Astrocyte of the hippocampus (primary cell): ENCODE measurements around the gene CTDNEP1.

Source experiments
- DNase-seq: peaks from one replicate; pipeline ENCODE4 v3.0.0; 2011; ENCODE audit warnings: low read depth, low spot score

Gene CTDNEP1

DNA sequence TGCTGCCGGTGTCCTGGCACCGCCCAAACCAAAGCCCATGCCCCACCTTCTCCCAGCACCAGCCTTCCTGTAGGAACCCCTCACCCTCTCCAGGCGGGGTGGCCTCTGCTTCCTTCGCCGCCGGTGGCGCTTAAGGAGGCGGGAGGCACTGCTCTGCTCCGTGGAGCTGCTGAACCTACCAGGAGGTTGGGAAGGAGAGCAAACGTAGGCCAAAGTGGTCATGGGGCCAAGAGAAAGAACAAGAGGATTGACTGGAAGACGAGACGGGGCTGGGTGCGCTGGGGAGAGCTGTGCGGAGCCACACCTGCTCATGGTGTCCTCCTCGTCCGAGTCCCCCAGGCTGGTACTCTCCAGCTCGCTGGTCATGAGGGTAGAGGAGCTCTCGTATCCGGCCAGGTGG lies 22.0 kb downstream of the CTDNEP1 start:
- no peak for DNase-seq

DNA sequence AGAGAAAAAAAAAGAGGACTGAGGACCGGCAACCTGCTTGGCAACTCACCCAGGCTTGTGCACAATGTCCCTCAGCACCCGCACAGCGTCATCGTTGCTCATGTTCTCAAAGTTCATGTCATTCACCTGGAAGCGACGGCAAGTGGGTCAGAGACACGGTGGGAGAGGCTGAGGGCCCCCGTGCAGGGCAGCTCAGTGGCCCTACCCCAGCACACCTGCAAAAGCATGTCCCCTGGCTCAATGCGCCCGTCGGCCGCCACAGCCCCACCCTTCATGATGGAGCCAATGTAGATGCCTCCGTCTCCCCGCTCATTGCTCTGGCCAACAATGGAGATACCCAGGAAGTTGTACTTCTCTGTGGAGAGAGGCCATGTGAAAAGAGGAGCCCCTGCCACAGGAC lies 22.6 kb downstream of the CTDNEP1 start:
- DNase-seq = no peak

DNA sequence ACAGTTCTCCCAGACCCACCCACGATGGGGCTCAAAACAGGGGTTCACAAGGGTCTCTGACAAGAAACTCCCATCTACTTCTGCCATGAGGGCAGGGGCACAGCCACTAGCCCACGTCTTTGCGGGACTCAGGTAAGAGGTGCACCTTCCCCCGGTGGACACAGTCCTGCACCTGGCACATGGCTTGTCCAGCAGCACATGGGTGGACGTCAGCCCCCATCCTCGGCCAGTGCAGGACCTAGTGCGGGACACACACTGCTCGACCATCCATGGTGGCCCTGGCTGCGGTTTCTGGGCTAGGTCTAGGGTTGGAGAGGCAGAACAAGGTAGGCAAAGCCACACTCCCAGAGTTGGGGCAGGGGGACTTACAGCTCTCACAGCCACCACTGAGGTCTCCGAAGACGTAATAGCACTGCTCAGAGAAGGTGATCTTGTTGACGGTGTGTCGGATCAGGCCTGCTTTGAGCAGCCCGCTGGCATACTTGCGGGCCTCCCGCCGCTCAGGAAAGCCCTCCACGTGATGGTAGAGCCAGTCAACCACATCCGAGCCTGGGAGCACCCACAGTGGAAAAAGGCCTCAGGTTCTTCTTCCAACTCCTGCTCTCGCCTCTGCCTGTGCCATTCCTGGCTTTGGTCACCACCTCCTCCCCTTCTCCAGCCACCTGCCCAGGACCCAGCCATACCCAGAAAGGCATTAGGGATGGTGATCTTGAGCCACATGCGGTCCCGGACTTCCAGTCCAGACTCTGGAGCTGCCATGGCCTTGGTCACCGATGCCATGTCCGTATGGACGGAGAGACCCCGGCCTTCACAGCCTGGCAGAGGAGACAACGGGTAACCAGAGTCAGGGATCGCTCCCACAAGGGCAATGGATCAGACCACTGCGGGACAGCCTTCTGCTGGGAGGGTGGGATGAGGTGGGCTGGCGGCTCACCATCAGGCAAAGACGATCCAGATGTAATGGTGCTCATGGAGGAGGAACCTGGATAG lies 24.5 kb downstream of the CTDNEP1 start:
- no peak for DNase-seq

DNA sequence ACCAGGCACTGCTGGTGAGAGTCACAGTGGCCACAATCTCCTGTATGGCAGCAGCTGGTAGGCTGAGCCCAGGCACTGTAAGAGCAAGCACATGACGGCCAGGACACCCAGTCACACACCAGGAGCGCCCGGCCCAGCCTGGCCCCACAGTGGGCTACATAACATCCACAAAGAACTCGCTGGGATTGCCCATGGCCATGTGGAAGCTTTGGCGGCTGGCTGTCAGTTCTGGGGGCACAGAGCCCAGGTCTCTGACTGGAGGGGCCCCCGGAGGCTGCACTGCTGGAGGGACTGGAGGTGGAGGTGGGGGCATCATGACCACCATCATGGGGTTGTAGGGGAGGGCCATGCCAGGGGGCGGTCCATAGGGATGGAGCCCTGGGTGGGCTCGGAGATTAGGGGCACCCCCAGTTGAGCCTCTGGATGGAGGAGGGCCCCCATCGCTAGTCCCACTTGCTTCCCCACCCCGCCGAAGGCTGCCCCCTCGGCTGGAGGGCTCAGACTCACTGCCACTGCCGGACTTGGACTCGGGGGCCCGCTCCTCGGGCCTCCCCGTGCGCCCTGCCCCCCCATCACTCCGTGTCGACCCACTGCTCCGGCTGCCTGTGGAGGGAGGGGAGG lies 25.7 kb downstream of the CTDNEP1 start:
- DNase-seq = no peak

DNA sequence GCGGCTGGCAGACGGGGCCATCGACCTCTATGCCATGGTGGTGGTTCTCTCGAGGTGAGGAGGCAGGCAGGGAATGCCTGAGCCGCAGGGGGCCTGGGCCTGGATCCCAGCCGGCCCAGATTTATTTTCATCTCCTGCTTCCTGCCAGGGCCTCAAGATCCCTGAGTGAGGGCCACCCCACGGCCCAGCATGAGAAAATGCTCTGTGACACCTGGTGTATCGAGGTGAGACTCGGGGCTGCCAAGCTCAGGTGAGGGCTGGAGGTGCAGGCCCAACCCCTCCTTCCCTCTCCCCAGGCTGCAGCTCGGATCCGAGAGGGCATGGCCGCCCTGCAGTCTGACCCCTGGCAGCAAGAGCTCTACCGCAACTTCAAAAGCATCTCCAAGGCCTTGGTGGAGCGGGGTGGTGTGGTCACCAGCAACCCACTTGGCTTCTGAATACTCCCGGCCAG lies 26.8 kb downstream of the CTDNEP1 start:
- no peak for DNase-seq

DNA sequence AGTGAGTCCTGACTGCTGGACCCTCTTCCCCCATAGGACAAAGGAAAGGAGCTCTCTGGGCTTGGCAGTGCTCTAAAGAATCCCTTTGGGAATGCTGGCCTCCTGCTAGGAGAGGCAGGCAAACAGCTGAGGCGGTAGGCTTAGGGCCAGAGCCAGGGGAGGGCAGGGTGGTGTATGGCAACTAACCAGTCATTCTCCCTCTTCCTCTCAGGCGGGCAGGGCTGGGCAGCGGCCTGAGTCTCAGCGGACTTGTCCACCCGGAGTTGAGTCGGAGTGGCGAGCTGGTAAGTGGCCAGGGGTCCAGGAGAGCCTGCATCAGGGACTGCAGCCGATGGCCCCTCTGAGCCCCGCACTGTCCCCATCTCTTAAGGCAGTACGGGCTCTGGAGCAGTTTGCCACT lies 27.4 kb downstream of the CTDNEP1 start:
- peak; percentile 50 for DNase-seq

DNA sequence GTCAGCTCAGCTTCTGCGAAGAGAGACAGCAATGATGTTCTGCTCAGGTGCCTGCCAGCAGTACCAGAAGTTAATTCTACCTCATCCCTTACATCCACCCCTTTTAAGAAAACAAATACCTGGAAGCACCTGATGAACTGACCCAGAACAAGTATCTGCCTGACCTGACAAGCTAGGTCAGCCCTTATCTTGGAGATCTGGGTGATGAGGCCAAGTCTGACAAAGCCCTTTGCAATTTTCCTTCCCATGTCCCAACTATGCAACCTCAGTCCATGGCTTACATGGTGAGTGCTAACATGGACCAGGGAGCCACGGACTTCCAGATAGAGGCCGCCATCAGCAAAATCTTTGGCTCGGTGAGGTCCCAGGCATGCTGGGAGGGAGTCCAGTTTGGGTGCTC lies 28.2 kb downstream of the CTDNEP1 start:
- DNase-seq = no peak

DNA sequence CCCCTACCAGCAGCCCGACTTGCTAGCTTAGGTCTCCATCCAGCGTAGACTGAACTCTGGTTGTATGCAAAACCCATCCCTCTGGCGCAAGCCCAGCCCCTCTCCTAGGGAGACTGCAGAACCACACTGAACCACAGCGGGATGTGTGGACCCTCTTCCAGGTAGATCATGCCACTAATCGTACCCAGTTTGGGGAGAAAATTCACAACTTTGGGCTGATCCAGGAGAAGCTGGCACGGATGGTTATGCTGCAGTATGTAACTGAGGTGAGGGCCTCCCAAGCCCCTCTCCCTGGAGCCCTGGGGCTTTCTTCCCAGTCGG lies 28.6 kb downstream of the CTDNEP1 start:
- DNase-seq = no peak

DNA sequence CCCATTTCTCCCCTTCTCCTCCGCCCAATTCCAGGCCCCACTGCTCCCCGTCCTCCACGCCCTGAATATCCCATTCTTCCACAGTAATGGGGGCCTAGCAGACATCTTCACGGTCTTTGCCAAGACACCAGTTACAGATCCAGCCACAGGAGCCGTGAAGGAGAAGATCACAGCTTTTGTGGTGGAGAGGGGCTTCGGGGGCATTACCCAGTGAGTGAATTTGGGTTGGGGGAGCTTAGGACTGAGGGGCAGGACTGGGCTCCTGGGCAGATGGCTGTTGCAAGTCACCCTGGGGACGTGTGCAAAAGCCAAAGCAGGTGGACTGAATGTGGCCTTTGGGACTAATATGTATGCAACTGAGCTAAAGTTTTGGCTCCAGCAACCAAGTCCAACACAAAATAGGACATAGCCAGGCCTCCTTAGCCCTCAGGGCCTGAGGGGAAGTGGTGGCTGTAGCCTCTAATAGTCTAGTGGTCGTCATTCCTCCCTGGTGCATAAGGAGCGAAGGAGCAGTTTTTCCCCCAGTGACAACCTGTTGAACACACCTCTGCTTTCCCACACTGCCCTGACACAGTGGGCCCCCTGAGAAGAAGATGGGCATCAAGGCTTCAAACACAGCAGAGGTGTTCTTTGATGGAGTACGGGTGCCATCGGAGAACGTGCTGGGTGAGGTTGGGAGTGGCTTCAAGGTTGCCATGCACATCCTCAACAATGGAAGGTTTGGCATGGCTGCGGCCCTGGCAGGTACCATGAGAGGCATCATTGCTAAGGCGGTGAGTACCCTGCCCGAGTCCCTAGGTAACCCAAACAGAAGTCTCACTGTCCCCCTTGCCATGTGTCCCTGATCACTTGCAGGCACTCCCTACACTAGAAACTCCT lies 29.2 kb downstream of the CTDNEP1 start:
- DNase-seq = no peak

DNA sequence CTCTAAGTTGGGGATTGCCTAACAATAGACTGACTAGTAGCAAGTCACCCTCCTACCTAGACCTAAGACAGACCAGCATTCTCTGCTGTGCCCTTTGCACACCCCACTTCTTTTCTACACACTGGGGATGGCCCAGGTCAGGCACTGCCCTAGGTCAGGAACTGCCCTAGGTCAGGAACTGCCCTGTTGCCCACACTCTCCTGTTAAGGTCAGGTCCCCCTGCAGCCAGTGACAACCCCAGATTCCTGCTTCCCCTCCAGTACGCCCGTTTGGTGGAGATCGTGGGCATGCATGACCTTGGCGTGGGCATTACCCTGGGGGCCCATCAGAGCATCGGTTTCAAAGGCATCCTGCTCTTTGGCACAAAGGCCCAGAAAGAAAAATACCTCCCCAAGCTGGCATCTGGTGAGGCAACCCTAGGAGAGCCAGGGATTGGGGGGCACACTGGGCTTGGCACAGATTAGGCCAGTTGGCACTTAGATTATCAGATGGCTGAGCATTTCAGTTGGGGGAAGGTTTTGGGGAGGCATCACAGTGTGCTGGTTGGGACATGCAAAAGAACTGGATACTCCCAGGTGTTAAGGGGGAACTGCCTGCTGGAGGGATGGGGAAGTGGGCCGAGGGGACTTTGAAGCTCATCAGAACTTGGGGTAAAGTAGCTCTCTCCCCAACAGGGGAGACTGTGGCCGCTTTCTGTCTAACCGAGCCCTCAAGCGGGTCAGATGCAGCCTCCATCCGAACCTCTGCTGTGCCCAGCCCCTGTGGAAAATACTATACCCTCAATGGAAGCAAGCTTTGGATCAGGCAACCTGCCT lies 30.0 kb downstream of the CTDNEP1 start:
- DNase-seq = no peak

DNA sequence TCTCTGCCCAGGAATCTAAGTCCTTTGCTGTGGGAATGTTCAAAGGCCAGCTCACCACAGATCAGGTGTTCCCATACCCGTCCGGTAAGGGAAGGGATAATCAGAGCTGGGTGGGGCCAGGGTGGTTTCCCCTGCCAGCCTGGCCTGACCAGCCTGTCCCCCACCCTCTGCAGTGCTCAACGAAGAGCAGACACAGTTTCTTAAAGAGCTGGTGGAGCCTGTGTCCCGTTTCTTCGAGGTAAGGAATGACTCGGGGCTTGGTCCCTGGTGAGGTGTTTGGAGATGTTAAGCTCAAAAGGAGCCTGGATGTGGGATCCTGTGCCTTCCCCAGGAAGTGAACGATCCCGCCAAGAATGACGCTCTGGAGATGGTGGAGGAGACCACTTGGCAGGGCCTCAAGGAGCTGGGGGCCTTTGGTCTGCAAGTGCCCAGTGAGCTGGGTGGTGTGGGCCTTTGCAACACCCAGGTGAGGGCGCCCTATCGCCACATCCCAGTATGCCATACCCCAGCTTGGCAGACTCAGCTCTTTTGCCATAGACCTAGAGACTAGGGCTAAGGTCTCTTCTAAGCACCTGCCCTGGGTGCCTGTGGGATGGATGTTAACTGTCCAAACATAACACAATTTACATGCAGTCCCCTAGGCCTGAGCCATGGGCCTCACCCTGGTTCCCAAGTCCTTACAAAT lies 30.8 kb downstream of the CTDNEP1 start:
- DNase-seq = peak; percentile 80

DNA sequence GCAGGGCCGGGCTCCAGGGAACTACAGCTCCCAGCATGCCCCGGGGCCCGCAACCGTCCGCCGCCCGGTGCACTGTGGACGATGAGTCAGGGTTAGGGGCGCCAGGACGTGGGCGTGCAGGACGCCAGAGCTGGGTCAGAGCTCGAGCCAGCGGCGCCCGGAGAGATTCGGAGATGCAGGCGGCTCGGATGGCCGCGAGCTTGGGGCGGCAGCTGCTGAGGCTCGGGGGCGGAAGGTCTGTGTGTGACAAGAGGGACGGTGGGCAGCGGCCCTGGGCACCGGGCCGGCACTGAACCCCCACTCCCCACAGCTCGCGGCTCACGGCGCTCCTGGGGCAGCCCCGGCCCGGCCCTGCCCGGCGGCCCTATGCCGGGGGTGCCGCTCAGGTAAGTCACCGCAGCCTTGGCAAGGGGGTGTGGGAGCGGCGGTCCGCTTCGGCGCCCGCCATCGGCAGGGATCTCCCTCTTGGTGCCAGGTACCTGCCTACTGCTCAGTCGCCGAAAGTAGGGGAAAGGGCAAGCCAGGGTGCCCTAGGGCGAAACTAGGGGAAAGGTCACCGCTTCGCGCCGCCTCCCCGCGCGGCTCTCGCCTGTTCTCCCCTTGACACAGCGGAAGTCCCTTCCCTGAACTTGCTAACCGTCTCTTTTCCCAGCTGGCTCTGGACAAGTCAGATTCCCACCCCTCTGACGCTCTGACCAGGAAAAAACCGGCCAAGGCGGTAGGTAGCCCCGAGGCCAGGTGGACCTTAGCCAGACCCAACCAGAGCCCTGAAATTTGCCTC lies 31.5 kb downstream of the CTDNEP1 start, which contains the start of the genes ACADVL and DLG4:
Gene ACADVL, plus strand, starts transcription at position 127 of the 781 bp plus-strand sequence. Its CDS starts 47 bp downstream, at position 174.
Gene DLG4, minus strand, starts transcription at position 25 of the 781 bp plus-strand sequence.
- DNase-seq = peak; percentile 96

DNA sequence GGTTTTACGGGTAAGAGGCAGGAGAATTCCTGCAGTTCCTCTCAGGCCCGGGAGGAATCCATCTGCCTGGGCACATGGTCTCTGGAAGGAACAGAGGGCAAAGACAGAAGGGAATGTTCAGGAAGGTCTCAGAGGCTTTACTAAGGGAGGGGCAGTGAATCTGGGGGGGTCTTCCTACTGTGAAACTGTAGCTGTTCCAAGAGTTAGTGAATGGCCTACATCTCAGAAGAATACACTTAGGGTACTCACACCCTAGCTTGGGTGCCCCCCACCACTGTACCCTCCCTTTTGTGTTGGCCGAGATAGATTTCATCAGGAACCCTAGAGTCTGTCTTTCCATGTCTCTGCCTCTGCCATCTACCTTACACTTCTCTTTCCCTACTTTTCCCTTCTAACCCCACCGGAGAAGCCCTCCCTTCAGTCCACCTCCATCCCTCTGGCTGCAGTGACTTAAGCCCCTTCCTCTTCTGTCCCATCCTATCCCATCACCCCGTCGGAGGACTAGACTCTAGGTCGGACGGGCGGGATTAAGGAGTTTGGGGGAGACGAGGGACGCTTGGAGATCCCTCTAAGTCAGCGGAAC lies 32.2 kb downstream of the CTDNEP1 start:
- DNase-seq = no peak

DNA sequence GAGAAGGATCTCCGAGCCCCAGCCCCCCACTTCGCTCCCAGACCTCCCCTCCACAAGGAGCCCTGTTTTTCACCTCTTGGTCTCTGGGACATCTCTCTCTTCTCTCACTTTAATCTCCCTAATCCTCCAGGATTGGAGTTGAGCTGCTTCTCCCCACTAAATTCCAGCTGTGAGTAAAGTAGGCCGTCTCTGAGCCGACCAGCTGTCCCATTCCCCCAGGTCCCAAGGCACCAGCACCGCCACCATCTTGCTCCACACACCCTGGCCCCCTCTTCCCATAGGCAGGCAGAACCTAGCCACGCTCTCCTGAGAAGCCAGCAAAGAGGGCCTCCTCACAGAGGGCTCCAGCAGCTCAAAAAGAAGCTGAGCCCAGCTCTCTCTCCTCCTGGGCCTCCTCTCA lies 32.8 kb downstream of the CTDNEP1 start:
- no peak for DNase-seq

DNA sequence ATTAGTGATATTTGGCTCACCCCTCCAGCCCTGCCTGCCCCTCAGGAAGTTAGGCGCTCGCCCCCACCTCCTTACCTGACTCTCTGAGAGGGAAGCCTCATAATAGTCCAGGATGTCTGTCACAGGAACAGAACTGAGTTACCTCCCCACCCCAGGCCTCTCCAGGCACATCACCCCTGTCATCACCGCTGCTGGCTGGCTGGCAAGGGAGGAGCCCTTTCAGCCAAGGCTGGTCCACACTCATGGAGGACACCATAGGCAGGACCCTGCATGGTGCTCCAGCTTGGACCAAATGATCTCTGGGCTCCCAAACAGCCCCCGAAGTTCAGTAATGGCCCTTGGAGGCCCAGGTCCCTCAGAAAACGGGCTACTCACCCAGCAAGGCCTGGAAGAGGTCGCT lies 33.4 kb downstream of the CTDNEP1 start:
- no peak for DNase-seq

DNA sequence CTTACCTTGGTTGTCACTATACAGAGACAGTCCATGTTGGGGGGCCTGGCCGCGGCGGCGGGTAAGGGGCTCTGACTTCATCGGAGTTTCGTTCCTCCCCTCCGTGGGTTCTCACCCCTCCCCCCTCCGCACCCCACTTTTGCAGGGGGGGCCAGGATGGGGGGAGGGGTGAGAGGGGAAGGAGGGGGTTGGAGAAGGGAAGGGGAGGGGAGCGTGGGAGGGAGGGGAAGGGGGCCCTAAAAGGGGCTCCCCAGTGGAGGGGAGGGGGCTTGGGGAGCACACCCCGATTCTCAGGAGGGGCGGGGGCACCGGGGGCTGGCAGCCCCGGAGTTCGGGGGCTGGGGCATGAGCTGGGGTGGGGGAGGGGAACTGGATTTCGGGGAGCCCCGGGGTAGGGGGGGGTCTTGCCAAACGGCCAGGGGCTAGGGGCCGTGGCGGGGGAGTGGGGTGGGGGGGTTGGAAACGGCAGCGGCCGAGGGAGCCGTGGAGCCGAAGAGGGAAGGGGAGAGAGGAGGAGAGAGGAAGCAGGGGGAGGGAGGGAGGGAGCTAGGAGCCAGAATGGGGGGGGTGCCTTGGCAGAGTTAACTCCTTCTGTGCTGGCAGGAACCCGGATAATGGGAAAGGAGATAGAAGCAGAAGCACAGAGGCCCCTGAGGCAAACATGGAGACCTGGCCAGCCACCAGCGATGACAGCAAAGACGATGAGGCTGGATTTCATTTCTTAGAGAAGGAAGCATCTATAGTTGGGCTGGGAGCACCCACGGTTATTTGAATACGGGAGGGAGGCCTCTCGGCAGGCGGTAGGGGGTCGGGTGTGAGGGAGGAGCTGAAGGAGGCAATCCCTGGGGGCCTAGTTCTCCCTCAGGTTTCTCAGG lies 34.2 kb downstream of the CTDNEP1 start:
- DNase-seq = peak; percentile 87

DNA sequence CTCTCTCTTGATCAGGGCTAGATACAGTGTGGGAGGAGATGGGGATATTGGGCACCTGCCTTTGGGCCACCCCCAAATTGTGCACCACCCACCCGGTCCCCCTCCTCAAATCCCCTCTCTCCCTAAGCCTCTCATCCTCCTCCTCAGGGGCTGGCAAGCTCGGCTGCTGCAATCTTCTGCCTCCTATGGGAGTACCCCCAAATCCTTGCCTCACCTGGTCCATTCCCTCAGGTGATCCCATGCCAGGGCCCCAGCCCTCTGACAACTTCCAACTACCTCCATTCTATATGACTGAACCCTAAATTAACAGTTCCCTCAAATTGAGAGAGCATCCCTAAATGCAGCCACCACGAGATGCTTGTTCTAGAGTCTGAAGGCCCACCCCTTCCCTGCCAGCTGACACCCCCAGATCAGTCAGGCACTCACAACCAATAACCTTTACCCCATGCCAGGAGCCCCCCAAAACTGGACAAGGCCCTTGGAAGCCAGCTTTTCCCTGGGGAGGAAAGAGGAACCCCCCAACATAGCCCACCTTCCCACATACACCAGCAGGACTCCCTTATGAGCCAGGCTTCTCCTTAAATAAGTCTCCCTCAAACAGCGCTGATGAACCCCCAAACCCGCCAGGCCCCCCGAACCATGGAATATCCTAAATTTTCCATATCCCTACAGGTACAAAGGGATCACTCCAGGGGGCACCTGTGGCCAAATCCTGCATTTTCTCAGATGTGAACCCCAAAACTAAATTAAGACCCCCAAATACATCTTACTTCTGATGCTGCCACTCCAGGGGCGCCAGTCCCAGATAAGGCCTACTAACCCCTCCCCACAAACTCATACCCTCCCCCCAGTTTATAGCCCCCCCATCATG lies 35.1 kb downstream of the CTDNEP1 start:
- DNase-seq = no peak
